ENCODE data around the gene FHIT.

Gene FHIT

GRCh38 chr3:60490992-60491391 lies 760.3 kb downstream of the FHIT start:
- TF ChIP-seq EZH2phosphoT487 (conservative IDR thresholded peaks at IDR 0.05; ENCODE audit: low read length) (no peak), CTCF (IDR thresholded peaks at IDR 0.05; ENCODE audit: insufficient read depth, low read length, poor library complexity, severe bottlenecking) (no peak)
- Histone ChIP-seq H2AFZ (ENCODE audit: low read depth, low read length, severe bottlenecking) (no peak overlapping the region), H4K20me1 (ENCODE audit: low read depth, low read length) (no peaks in the 10 kb centered on the region), H3K9ac (ENCODE audit: low read length) (no peak overlapping the region), H3K4me2 (ENCODE audit: low read depth, low read length, poor library complexity, severe bottlenecking) (no peak overlapping the region), H3K4me3 (ENCODE audit: insufficient read depth, low read length, poor library complexity, severe bottlenecking) (no peak overlapping the region), H3K9me3 (ENCODE audit: insufficient read depth, low read length) (no peaks in the 10 kb centered on the region), H3K9me2 (replicated peaks; ENCODE audit: insufficient read depth, low read length) (no peaks in the 10 kb centered on the region), H3K79me2 (ENCODE audit: insufficient read depth, low read length) (no peaks in the 10 kb centered on the region), H3K27ac (ENCODE audit: low read depth, low read length) (no peak overlapping the region), H3K36me3 (ENCODE audit: low read length) (no peaks in the 10 kb centered on the region), H3K27me3 (ENCODE audit: low read length) (no peaks in the 10 kb centered on the region), H3F3A (ENCODE audit: insufficient read depth) (no peaks in the 10 kb centered on the region)

- H2AFZ ChIP-seq (ENCODE audit: low read depth, low read length, severe bottlenecking): no peak overlapping the region
- no peaks in the 10 kb centered on the region for H3K36me3 ChIP-seq (ENCODE audit: low read length)
- no peak overlapping the region for H3K4me2 ChIP-seq (ENCODE audit: low read depth, low read length, poor library complexity, severe bottlenecking)
- H4K20me1 ChIP-seq (ENCODE audit: low read depth, low read length): no peaks in the 10 kb centered on the region
- no peaks in the 10 kb centered on the region for H3K27me3 ChIP-seq (ENCODE audit: low read length)
- H3K4me3 ChIP-seq (ENCODE audit: insufficient read depth, low read length, poor library complexity, severe bottlenecking): no peak overlapping the region
- H3K27ac ChIP-seq (ENCODE audit: low read depth, low read length): no peak overlapping the region
- no peak overlapping the region for H3K9ac ChIP-seq (ENCODE audit: low read length)
- no peaks in the 10 kb centered on the region for H3F3A ChIP-seq (ENCODE audit: insufficient read depth)
- H3K9me2 ChIP-seq (replicated peaks; ENCODE audit: insufficient read depth, low read length): no peaks in the 10 kb centered on the region
- H3K9me3 ChIP-seq (ENCODE audit: insufficient read depth, low read length): no peaks in the 10 kb centered on the region
- TF ChIP-seq CTCF (IDR thresholded peaks at IDR 0.05; ENCODE audit: insufficient read depth, low read length, poor library complexity, severe bottlenecking) (no peak), EZH2phosphoT487 (conservative IDR thresholded peaks at IDR 0.05; ENCODE audit: low read length) (no peak)
- H3K79me2 ChIP-seq (ENCODE audit: insufficient read depth, low read length): no peaks in the 10 kb centered on the region
Measured at GRCh38 chr3:60475096-60475495, 776.2 kb downstream of the FHIT start.

GRCh38 chr3:60469481-60469880 lies 781.8 kb downstream of the FHIT start:
- no peak overlapping the region for H3K4me2 ChIP-seq (ENCODE audit: low read depth, low read length, poor library complexity, severe bottlenecking)
- H3K4me3 ChIP-seq (ENCODE audit: insufficient read depth, low read length, poor library complexity, severe bottlenecking): no peak overlapping the region
- no peak overlapping the region for H3K27ac ChIP-seq (ENCODE audit: low read depth, low read length)
- H3K9ac ChIP-seq (ENCODE audit: low read length): no peak overlapping the region
- H3K9me2 ChIP-seq (replicated peaks; ENCODE audit: insufficient read depth, low read length): no peaks in the 10 kb centered on the region
- no peaks in the 10 kb centered on the region for H4K20me1 ChIP-seq (ENCODE audit: low read depth, low read length)
- H2AFZ ChIP-seq (ENCODE audit: low read depth, low read length, severe bottlenecking): no peak overlapping the region
- H3K79me2 ChIP-seq (ENCODE audit: insufficient read depth, low read length): no peaks in the 10 kb centered on the region
- TF ChIP-seq EZH2phosphoT487 (conservative IDR thresholded peaks at IDR 0.05; ENCODE audit: low read length) (no peak), CTCF (IDR thresholded peaks at IDR 0.05; ENCODE audit: insufficient read depth, low read length, poor library complexity, severe bottlenecking) (no peak)
- no peaks in the 10 kb centered on the region for H3K27me3 ChIP-seq (ENCODE audit: low read length)
- H3F3A ChIP-seq (ENCODE audit: insufficient read depth): no peaks in the 10 kb centered on the region
- H3K36me3 ChIP-seq (ENCODE audit: low read length): no peaks in the 10 kb centered on the region
- H3K9me3 ChIP-seq (ENCODE audit: insufficient read depth, low read length): no peaks in the 10 kb centered on the region
